Ishikawa (cell line): ENCODE results near the gene PEX11B.

Source experiments
- EP300 ChIP-seq: IDR thresholded peaks from 2 replicates; pipeline ENCODE4 v1.6.1; 2012; ENCODE audit warnings: borderline replicate concordance
- NFIC ChIP-seq: IDR thresholded peaks from 2 replicates; pipeline ENCODE4 v1.6.1; 2012
- YY1 ChIP-seq: IDR thresholded peaks from 2 replicates; pipeline ENCODE4 v1.6.1; 2012; ENCODE audit warnings: low read depth

DNA sequence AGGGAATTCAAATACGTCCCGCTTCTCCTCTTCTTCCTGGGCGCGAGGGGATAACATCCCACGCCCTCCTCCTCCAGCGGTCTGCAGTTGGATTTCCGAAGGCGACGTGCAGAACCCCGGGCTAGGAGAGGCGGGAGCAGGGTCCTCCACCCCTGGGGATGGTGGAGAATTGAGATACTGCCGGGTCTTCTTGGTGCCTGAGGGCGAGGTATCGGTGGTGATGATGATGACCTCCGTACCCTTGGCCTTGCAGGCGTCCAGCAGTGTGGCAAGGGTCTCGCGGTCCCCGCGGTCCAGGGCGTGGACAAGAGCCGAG is 42.5 kb upstream of the PEX11B start:
- TF ChIP-seq NFIC = no peak
- TF ChIP-seq EP300 = no peak
- TF ChIP-seq YY1 = no peak
